WTC11 (cell line): ENCODE data around the gene GNG4.

Experiments used
- CTCF ChIP-seq: fragments of 200-600 bp; IDR thresholded peaks from 2 replicates; pipeline ENCODE4 v1.8.0; 2022; ENCODE audit warnings: antibody characterized with exemption
- TEAD4 ChIP-seq: sonication (generic); formaldehyde crosslinking; IDR thresholded peaks from 2 replicates; pipeline ENCODE4 v1.8.0; 2022; ENCODE audit warnings: mild to moderate bottlenecking, missing genetic modification reagents
- ZNF396 ChIP-seq: fragments of 250-450 bp; sonication (Bioruptor Pico); IDR thresholded peaks from 2 replicates; pipeline ENCODE4 v1.8.0; 2021; ENCODE audit warnings: mild to moderate bottlenecking, moderate library complexity, borderline replicate concordance
- TF ChIP-seq, protein P1 (sequence below): sonication (generic); formaldehyde crosslinking; IDR thresholded peaks from 2 replicates; pipeline ENCODE4 v1.8.1; 2022; ENCODE audit warnings: low read depth, mild to moderate bottlenecking, moderate library complexity, missing genetic modification reagents, borderline replicate concordance
- TF ChIP-seq, protein P2 (sequence below): sonication (generic); formaldehyde crosslinking; IDR thresholded peaks from 2 replicates; pipeline ENCODE4 v1.8.0; 2022; ENCODE audit warnings: mild to moderate bottlenecking, missing genetic modification reagents
- TF ChIP-seq, protein P3 (sequence below): sonication (generic); formaldehyde crosslinking; IDR thresholded peaks from 2 replicates; pipeline ENCODE4 v1.8.1; 2023; ENCODE audit warnings: mild to moderate bottlenecking, missing genetic modification reagents

DNA sequence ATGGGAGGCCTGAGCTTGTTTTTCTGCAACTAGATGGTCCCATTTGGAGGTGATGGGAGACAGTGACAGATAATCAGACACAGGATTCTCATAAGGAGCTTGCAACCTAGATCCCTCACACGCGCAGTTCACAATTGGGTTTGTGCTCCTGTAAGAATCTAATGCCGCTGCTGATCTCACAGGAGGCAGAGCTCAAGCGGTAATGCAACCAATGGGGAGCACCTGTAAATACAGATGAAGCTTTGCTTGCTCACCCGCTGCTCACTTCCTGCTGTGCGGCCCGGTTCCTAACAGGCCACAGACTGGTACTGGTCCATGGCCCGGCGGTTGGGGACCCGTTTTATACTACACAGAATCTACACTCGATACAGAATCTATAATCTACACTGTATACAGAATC lies 92.8 kb downstream of the GNG4 start:
- TF ChIP-seq, protein P1, sequence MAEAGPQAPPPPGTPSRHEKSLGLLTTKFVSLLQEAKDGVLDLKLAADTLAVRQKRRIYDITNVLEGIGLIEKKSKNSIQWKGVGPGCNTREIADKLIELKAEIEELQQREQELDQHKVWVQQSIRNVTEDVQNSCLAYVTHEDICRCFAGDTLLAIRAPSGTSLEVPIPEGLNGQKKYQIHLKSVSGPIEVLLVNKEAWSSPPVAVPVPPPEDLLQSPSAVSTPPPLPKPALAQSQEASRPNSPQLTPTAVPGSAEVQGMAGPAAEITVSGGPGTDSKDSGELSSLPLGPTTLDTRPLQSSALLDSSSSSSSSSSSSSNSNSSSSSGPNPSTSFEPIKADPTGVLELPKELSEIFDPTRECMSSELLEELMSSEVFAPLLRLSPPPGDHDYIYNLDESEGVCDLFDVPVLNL (CRISPR knock-in tag) = no peak
- no peak for TF ChIP-seq CTCF
- TF ChIP-seq, protein P2, sequence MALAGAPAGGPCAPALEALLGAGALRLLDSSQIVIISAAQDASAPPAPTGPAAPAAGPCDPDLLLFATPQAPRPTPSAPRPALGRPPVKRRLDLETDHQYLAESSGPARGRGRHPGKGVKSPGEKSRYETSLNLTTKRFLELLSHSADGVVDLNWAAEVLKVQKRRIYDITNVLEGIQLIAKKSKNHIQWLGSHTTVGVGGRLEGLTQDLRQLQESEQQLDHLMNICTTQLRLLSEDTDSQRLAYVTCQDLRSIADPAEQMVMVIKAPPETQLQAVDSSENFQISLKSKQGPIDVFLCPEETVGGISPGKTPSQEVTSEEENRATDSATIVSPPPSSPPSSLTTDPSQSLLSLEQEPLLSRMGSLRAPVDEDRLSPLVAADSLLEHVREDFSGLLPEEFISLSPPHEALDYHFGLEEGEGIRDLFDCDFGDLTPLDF (CRISPR knock-in tag) = no peak
- TF ChIP-seq ZNF396 (CRISPR knock-in tag) = no peak
- no peak for TF ChIP-seq TEAD4 (CRISPR knock-in tag)
- TF ChIP-seq, protein P3, sequence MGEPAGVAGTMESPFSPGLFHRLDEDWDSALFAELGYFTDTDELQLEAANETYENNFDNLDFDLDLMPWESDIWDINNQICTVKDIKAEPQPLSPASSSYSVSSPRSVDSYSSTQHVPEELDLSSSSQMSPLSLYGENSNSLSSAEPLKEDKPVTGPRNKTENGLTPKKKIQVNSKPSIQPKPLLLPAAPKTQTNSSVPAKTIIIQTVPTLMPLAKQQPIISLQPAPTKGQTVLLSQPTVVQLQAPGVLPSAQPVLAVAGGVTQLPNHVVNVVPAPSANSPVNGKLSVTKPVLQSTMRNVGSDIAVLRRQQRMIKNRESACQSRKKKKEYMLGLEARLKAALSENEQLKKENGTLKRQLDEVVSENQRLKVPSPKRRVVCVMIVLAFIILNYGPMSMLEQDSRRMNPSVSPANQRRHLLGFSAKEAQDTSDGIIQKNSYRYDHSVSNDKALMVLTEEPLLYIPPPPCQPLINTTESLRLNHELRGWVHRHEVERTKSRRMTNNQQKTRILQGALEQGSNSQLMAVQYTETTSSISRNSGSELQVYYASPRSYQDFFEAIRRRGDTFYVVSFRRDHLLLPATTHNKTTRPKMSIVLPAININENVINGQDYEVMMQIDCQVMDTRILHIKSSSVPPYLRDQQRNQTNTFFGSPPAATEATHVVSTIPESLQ (CRISPR knock-in tag) = no peak
